ENCODE results near the gene NFIA. TPM values are rescaled to one million over a fixed set of nuclear protein-coding genes. Genes with fewer than 3 reads are reported as not detected.

The NFIA gene
- total RNA-seq, 2 experiments from 2014 or later = 4.2 to 5.7 TPM

GRCh38 chr1:61191433-61191720 is 109.0 kb downstream of the NFIA start:
- Mint-ChIP-seq H3K9me3 (no peaks in the 10 kb centered on the region), H3K4me3 (no peak overlapping the region), H3K36me3 (no peaks in the 10 kb centered on the region), H3K27ac (no peak overlapping the region), H3K4me1 (no peaks in the 10 kb centered on the region), H3K27me3 (peaks cover 2% of the 10 kb centered on the region)
- ATAC-seq (ENCODE audit: low read depth) = no peak
- POLR2A ChIA-PET = no interaction called here
- no peak for DNase-seq

DNA sequence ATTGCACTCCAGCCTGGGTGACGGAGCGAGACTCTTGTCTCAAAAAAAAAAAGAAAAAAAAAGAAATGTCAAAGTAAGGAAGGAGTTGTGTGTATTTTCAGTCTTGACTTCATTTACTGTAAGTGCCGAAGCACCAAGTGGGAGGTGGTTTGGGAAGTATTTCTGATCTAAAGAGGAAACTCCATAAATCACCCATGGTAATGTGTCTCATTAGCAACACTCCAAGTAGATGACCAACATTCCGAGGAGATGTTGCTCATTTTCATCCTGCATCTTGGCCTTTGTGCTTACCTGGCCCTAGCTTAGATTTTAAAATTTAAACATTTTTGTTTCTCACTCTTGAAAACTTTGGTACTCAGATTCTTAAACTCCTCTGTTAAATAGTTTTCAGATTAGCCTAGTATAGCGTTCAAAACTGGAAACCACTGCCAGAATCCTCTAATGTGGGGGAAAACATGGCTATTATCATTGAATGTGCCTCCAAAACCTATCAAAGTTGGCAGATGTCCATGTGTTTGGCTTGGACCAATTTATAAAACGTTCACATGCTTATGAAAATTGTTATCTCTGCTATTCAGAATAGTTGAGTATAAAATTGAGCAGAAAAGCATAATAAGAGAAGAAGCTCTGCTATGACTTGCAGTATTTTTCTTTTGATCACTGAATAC is 110.4 kb downstream of the NFIA start:
- POLR2A ChIA-PET = interaction anchor here (0.6 kb wide), 1 partner anchor 673 kb away, joined by 3 read pairs; no protein-coding TSS in a partner anchor
- H3K36me3 Mint-ChIP-seq = no peaks in the 10 kb centered on the region
- H3K9me3 Mint-ChIP-seq = no peaks in the 10 kb centered on the region

GRCh38 chr1:61193808-61194207 is 111.4 kb downstream of the NFIA start:
- POLR2A ChIA-PET = no interaction called here
- Mint-ChIP-seq H3K9me3 (no peaks in the 10 kb centered on the region), H3K27ac (no peak overlapping the region), H3K36me3 (no peaks in the 10 kb centered on the region), H3K4me3 (no peak overlapping the region), H3K4me1 (no peaks in the 10 kb centered on the region), H3K27me3 (peaks cover 2% of the 10 kb centered on the region)
- ATAC-seq (ENCODE audit: low read depth) = no peak
- DNase-seq = no peak

More for the DNA sequence above, 110.4 kb downstream of the NFIA start:
- DNase-seq (no peak), ATAC-seq (ENCODE audit: low read depth) (no peak)
- Mint-ChIP-seq H3K27ac (no peak overlapping the region), H3K4me3 (no peak overlapping the region), H3K4me1 (no peaks in the 10 kb centered on the region), H3K27me3 (peaks cover 2% of the 10 kb centered on the region)

- Mint-ChIP-seq H3K4me3 (no peak overlapping the region), H3K27ac (no peak overlapping the region), H3K9me3 (no peaks in the 10 kb centered on the region), H3K27me3 (peaks cover 3% of the 10 kb centered on the region), H3K36me3 (no peaks in the 10 kb centered on the region), H3K4me1 (no peaks in the 10 kb centered on the region)
- POLR2A ChIA-PET = no interaction called here
- no peak for ATAC-seq (ENCODE audit: low read depth)
- DNase-seq = no peak
Observed at GRCh38 chr1:61198554-61198953, 116.2 kb downstream of the NFIA start.

DNA sequence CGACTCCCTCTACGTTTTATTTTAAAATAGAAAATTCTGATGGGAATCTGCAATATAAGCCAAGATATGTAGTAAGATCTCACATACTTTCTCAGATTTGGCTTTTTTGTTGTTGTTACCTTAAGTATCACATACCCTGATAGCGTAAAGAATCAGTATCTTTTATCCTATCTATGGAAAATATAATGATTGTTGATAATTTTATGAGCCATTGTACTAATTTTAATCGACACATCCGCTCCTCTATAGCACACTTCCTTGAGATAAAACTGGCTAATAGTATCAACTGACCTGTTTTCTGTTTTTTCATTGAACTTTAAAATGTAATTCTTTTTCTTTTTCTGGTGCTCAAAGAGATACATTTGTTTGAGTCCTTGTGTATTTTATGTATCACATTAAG is 118.7 kb downstream of the NFIA start:
- Mint-ChIP-seq H3K27me3 (peaks cover 3% of the 10 kb centered on the region), H3K9me3 (no peaks in the 10 kb centered on the region)

GRCh38 chr1:61202854-61203598 is 120.7 kb downstream of the NFIA start:
- Mint-ChIP-seq H3K4me3 (no peak overlapping the region), H3K9me3 (no peaks in the 10 kb centered on the region), H3K27me3 (peaks cover 5% of the 10 kb centered on the region), H3K4me1 (no peaks in the 10 kb centered on the region), H3K27ac (no peak overlapping the region), H3K36me3 (no peaks in the 10 kb centered on the region)
- DNase-seq (no peak), ATAC-seq (ENCODE audit: low read depth) (no peak)
- POLR2A ChIA-PET = no interaction called here

More for the DNA sequence above, 118.7 kb downstream of the NFIA start:
- POLR2A ChIA-PET = interaction anchor here (0.6 kb wide), 1 partner anchor 9 kb away, joined by 3 read pairs; no protein-coding TSS in a partner anchor
- no peaks in the 10 kb centered on the region for H3K4me1 Mint-ChIP-seq
- H3K4me3 Mint-ChIP-seq = no peak overlapping the region
- DNase-seq (no peak), ATAC-seq (ENCODE audit: low read depth) (no peak)
- H3K27ac Mint-ChIP-seq = no peak overlapping the region
- no peaks in the 10 kb centered on the region for H3K36me3 Mint-ChIP-seq

DNA sequence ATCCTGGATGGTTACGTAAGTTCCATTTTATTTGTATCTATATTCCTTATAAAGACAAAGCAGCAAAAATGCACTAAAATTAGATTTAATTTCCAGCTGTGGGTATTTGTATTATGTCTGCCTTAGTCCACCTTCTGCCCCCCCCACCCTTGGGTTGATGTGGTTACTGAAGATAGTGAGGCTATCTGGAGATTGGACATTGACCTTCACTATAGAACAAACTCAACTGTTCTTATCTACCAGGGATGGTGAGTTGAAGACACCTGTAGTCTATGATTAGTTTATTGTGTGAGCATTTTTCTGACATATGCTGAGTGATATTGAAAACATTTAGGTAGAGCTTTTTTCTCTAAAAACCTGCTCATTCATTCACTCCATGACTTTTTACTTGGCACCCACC is 122.2 kb downstream of the NFIA start:
- Mint-ChIP-seq H3K36me3 (no peaks in the 10 kb centered on the region), H3K27ac (no peak overlapping the region), H3K9me3 (no peaks in the 10 kb centered on the region), H3K4me3 (no peak overlapping the region), H3K27me3 (peaks cover 5% of the 10 kb centered on the region), H3K4me1 (no peaks in the 10 kb centered on the region)
- DNase-seq (no peak), ATAC-seq (ENCODE audit: low read depth) (no peak)
- POLR2A ChIA-PET = no interaction called here

- DNase-seq (no peak), ATAC-seq (ENCODE audit: low read depth) (no peak)
- H3K9me3 Mint-ChIP-seq = no peaks in the 10 kb centered on the region
- POLR2A ChIA-PET = no interaction called here
- H3K27ac Mint-ChIP-seq = no peak overlapping the region
- H3K27me3 Mint-ChIP-seq = peaks cover 2% of the 10 kb centered on the region
- no peak overlapping the region for H3K4me3 Mint-ChIP-seq
- no peaks in the 10 kb centered on the region for H3K4me1 Mint-ChIP-seq
- no peaks in the 10 kb centered on the region for H3K36me3 Mint-ChIP-seq
Observed at GRCh38 chr1:61207416-61207815, 125.1 kb downstream of the NFIA start.

GRCh38 chr1:61208172-61208571 is 125.8 kb downstream of the NFIA start:
- POLR2A ChIA-PET = no interaction called here

GRCh38 chr1:61208831-61209230 is 126.5 kb downstream of the NFIA start:
- ATAC-seq (ENCODE audit: low read depth) (no peak), DNase-seq (no peak)
- Mint-ChIP-seq H3K4me1 (peaks cover 7% of the 10 kb centered on the region), H3K27ac (no peak overlapping the region), H3K27me3 (peaks cover 2% of the 10 kb centered on the region), H3K9me3 (no peaks in the 10 kb centered on the region), H3K4me3 (no peak overlapping the region), H3K36me3 (no peaks in the 10 kb centered on the region)
- POLR2A ChIA-PET = no interaction called here

More at GRCh38 chr1:61208172-61208571, 125.8 kb downstream of the NFIA start:
- peaks cover 4% of the 10 kb centered on the region for H3K4me1 Mint-ChIP-seq
- no peak for ATAC-seq (ENCODE audit: low read depth)
- H3K36me3 Mint-ChIP-seq = no peaks in the 10 kb centered on the region
- H3K4me3 Mint-ChIP-seq = no peak overlapping the region
- H3K27me3 Mint-ChIP-seq = peaks cover 2% of the 10 kb centered on the region
- DNase-seq = no peak
- no peak overlapping the region for H3K27ac Mint-ChIP-seq
- H3K9me3 Mint-ChIP-seq = no peaks in the 10 kb centered on the region

DNA sequence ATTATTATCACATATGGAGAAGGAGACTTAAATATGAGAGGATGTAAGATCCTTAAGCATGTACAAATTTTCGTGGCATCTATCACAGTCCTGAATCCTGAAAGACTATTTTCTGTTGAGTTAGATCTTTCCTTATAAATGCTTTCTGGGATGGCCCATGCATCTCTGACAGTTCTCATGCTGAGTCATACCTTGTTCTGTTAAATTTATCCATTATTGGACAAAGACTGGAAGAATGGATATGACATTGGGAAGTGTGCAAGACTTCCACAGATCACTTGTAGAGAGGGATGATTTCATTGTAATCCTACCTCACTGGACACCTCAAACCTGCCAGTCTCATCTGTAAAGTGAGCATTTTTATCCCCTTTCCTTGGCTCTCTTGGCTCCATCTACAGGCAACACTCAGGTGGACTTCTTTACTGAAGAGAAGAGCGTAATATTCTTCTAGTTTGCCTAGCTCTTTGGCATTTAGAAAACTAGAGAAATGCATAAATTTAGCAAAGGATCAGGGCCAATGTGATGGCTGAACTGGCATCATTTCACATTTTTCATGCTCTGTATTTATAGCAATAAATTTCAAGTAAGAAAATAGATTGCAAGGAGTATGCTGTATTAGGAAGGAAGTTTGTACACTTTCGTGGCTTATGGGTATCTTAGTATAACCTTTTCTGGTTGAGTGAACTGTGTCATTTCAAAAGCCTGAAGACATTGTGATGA is 128.2 kb downstream of the NFIA start:
- H3K27me3 Mint-ChIP-seq = peaks cover 2% of the 10 kb centered on the region
- peaks cover 7% of the 10 kb centered on the region for H3K4me1 Mint-ChIP-seq
- ATAC-seq (ENCODE audit: low read depth) = no peak
- POLR2A ChIA-PET = no interaction called here
- H3K27ac Mint-ChIP-seq = no peak overlapping the region
- no peak for DNase-seq
- H3K4me3 Mint-ChIP-seq = no peak overlapping the region
- H3K36me3 Mint-ChIP-seq = no peaks in the 10 kb centered on the region
- H3K9me3 Mint-ChIP-seq = no peaks in the 10 kb centered on the region

DNA sequence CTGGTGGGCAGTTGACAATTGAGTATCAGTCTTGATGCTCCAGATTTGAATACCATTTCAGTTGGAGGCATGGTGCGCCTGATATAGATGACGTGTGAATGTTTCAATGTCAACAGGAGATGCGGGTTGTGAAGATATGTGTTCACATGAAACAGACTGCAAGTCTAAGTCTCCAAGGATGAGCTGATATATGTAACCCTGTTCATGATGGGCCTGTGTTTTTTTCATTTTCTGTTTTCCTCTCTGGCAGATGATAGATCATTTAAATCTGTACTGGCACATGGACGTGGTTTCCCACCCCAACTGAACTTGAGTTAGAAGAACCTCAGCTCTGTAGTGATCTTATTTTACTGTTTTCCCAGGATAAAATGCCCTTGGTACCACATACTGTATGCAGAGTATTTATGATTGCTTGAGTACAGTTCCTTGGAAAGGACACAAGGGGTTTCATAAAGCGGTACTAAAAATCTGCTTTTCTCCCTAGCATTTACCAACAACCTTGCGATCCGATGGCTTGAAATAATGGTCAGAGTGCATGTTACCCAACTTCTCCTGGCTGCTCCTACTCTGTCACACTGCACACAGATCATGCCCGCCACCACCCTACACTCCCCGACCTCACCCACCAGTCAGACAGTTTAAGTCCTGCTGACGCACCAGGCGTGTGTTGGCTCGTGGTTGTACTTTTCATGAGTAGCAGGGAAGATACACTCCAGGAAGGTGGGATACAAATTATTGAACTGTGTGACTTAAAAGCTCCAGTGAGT is 131.1 kb downstream of the NFIA start:
- peaks cover 7% of the 10 kb centered on the region for H3K4me1 Mint-ChIP-seq
- H3K27ac Mint-ChIP-seq = no peak overlapping the region
- H3K27me3 Mint-ChIP-seq = no peaks in the 10 kb centered on the region
- H3K4me3 Mint-ChIP-seq = no peak overlapping the region
- POLR2A ChIA-PET = no interaction called here
- no peak for ATAC-seq (ENCODE audit: low read depth)
- no peak for DNase-seq
- no peaks in the 10 kb centered on the region for H3K9me3 Mint-ChIP-seq
- H3K36me3 Mint-ChIP-seq = no peaks in the 10 kb centered on the region

DNA sequence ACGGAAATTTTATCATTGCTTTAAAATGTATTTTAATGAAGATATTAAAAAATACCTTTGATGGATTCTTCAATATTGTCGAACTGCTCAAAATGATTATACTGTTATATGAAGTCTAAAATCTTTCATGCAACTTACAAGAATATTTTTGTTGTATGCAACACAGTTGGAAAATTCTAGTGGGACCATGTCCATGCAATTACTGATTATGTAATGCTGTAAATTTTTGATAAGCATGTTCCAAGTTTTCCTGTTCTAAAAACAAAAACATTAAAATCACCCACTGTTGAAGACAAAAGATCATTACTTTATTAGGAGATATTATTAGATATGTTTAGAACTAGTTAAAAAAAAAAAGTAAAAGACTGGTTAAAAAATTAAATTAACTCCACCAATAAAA is 132.8 kb downstream of the NFIA start:
- no peak for DNase-seq
- POLR2A ChIA-PET = no interaction called here

More for the DNA sequence above, 132.8 kb downstream of the NFIA start:
- Mint-ChIP-seq H3K9me3 (no peaks in the 10 kb centered on the region), H3K27me3 (no peaks in the 10 kb centered on the region), H3K4me1 (peaks cover 7% of the 10 kb centered on the region), H3K36me3 (no peaks in the 10 kb centered on the region), H3K27ac (no peak overlapping the region), H3K4me3 (no peak overlapping the region)
- no peak for ATAC-seq (ENCODE audit: low read depth)
